Skin of body (tissue), 2 donors: Measurements from ENCODE around the gene AK6. TPM values are rescaled to one million over a fixed set of nuclear protein-coding genes. Genes with fewer than 3 reads are reported as not detected.
"Not testable (repeated sequence)": the region's sequence is repeated elsewhere in the genome, so short reads cannot be mapped to it uniquely, and the experiment has no call there.

Experiments used
- DNase-seq: peaks from one replicate; lab custom pipeline; 2025; lab: John Stamatoyannopoulos, UW
- total RNA-seq: library from RNA; depleted of rRNA; stranded (reverse); fragments of >200 nt; gene quantifications from one replicate; pipeline ENCODE4 v1.2.3, GENCODE V29; 2014

AK6 gene
- total RNA-seq, 1 donor from 2014 or later, result 28.1 TPM

DNA sequence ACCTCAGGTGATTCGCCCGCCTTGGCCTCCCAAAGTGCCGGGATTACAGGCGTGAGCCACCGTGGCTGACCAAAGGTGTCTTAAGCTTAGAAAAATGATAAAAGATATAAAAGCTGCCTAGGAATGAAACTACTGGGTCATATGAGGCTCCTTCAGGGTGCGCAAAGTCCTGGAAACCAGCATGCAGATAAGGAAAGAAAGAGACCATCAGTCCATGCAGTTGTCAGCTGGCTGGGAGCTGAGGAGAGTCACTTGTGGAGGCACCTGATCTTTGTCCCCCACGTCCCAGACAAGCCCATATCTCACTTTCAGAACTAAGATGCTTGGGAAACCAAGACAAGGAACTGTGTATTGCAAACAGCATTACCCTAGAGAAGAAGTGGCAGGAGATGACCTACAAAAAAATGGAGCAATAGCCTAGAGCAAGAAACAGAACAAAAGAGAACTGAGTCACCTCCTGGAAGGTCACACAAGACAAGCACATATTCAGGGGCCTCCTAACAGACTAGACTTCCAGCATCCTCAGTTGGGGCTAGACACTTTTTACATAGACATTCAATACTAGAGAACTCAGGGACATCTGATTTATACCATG is 33.9 kb downstream of the AK6 start:
- DNase-seq, result no peak

DNA sequence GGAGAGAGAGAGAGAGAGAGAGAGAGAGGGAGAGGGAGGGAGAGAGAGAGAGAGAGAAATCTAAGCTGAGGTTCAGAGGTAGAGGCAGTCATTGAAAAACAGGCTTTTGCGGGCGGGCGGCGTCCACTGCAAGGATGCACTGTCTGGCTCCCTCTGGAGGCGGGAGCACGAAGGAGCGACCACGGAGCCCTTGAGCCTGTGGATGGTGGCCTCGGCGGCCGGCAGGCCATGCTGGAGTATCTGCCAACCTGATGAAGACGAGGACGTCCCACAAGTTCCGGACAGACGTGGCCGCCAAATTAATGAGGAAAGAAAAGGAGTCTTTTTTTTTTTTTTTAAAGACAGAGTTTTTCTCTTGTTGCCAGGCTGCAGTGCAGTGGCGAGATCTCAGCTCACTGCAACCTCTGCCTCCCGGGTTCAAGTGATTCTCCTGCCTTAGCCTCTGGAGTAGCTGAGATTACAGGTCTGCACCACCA is 34.5 kb downstream of the AK6 start:
- no peak for DNase-seq

DNA sequence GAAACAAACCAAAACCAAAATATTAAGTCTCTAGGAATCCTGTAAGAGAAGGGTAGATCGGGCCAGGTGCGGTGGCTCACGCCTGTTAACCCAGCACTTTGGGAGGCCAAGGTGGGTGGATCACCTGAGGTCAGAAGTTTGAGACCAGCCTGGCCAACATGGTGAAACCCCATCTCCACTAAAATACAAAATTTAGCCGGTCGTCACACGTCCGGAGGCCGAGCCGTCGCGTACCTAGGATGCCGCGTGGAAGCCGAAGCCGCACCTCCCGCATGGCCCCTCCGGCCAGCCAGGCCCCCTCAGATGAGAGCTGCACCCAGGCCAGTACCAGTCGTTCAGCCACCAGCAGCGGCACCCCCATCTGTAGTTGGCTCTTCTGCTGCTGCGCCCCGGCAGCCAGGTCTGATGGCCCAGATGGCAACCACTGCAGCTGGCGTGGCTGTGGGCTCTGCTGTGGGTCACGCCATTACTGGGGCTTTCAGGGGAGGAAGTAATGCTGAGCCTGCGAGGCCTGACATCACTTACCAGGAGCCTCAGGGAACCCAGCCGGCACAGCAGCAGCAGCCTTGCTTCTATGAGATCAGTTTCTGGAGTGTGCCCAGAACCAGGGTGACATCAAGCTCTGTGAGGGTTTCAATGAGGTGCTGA is 35.5 kb downstream of the AK6 start:
- not testable (repeated sequence) for DNase-seq

DNA sequence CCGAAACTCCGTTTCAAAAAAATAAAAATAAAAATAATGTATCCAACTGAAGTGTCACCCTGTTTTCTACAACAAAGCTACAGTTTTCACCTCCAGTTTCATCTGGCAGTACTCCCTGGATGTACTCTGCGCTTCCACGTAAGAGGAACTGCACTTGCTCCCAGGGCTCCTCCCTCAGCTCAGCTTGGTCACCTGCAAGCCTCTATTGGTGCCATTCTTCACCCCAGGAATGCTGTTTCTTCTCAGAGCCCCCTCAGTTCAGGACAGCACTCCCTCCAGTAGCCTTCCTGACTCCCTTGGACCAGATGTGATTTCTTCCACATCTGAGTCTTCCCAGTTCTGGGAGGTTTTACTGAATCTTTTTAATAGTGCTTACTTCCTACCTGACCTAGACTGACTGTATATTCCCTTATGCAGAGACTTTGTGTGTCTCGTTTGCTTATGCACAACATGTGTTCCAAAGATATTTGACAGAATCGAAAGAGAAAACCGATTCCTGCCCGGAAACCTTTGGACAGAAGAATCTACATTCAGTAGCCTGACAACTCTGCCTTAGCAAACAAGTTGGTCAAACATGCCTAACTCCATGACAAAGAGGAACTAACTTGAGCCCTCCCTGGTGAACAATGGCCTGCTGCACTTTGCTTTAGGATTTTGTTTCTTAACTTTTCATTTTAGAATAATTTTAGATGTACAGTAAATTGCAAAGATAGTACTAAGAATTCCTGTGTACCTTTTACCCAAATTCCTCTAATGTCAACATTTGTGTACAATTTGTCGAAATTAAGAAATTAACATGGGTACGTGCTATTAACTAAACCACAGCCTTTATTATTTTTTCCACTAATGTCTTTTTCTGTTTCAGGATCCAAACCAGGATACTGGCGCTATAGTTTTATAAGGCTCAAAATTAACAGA is 37.5 kb downstream of the AK6 start:
- DNase-seq, result no peak

DNA sequence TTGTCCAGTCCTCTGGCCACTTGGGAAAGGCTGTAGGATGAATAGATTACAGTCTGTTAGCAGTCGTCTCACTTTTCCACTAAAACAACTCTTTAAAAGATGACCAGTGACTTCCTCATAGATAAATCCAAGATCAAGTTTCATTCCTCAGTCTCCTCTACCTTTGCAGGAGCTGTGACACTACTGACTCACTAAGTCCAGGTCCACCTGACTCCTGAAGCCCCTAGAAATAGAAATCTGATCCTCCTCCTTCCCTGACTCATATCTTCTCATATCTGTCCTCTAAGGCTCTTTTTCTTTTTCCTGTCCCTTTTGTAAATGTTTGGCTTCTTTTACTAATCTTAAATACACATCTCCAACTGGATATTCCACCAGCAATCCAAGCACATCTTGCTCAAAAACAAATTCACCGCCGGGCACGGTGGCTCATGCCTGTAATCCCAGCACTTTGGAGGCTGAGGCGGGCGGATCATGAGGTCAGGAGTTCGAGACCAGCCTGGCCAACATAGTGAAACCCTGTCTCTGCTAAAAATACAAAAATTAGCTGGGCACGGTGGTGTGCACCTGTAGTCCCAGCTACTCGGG is 39.3 kb downstream of the AK6 start:
- no peak for DNase-seq

DNA sequence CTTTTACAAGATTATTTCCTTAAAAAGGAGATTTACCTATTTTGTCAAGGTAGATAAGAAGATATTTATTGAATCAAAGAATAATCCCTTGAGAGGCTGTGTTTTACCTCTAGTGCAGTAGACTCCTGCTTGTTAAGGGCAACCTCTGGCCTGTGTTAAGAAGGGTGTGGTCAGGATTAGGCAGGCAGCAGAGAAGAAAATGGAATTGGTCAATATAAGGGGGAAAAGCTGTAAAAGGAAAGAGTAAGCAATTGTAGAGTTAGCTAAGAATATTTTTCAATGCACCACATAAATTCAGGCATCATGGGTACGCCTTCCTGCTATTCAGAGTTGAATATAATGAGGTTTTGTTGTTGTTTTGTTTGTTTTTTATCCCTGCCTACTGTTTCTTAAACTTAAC is 43.0 kb downstream of the AK6 start:
- no peak for DNase-seq

DNA sequence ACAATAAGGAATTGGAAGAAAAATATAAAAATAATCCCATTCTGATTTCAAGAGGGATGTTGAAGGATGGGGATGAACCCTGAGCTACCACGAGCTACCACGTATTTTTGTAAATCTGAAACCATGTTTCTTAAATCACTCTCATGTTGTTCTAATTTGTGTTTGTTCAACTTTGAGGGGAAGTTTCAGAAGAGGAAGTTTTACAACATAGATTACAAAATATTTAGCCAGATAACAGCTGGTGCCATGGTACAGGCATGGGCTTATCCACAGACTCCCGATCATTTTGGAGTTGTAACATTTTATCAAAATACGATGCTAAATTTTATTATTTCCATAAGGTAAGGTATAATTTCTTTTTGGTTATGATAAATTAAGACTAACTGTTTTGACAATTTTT is 51.9 kb downstream of the AK6 start:
- no peak for DNase-seq

DNA sequence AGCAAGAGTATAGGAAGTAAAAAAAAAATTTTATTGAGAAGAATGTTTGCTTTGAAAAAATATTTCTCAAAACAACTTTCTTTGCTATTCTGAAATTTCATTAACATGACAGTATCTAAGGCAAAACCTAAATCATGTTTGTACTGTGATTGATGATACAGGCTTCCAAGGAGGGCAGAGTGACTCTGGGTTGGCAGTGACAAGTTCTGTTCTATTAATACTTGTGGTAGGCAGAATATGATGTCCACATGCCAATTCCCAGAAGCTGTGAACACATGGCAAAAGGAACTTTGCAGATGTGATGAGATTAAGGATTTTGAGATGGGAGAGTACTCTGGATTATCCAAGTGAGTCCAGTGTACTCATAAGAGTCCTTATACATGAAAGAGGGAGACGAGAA is 53.3 kb downstream of the AK6 start:
- no peak for DNase-seq

DNA sequence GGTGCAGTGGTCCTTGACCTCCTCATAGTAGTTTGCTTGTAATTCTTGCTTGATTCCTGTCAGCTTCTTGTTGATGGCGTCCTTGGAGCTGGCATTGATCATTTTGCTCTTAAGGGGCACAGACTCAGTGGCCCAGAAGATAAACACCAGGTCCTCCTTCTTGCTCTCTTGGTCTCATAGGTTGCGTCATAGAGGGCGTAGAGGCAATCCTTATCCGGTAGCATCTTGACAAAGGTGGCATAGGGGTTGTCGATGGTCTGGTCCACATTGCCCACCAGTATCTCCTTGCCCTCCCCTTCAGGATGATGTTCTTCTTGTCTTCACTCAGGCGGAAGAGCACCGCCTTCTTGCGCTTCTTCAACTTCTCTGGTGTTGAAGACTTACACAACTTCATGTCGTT is 55.9 kb downstream of the AK6 start:
- DNase-seq, result no peak

DNA sequence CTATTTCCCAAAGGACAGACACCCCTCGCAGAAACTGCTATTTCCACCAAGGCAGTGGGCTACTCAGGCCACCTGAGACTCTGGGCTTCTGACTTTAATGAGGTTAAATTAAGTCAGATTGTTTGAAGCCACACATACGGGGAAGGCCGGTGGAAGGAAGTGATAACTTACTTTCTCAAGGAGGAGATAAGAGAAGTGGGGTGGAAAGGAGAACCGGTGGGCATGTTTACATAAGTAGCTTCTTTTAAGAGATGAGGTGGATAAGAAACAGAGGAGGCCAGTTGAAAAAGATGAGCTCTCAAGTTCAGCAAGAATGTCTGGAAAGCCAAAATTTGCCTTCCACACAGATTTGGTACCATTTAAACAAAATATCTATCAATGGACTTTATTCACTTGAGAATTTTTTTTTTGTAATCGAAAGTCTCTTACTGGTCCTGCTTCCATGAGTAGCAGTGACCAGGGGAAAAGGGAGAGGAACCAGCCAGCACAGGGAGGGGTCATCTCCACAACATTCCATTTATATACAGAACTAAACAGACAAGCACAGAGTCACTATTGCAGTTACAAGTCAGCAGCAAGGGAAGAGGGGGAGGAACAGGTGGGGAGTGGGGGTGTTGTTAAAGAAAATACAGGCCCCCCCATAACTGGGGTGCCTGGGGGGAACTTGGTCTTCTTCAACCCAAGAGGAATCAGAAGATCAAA is 56.7 kb downstream of the AK6 start:
- no peak for DNase-seq

DNA sequence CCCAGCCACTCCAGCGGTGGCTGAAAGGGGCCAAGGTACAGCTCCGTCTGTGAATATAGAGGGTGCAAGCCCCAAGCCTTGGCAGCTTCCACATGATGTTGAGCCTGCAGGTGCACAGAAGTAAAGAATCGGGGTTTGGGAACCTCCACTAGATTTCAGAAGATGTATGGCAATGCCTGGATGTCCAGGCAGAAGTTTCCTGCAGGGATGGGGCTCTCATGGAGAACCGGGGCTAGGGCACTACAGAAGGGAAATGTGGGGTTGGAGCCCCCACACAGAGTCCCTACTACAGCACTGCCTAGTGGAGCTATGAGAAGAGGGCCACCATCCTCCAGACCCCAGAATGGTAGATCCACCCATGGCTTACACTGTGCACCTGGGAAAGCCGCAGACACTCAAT is 59.9 kb downstream of the AK6 start:
- DNase-seq, result no peak

DNA sequence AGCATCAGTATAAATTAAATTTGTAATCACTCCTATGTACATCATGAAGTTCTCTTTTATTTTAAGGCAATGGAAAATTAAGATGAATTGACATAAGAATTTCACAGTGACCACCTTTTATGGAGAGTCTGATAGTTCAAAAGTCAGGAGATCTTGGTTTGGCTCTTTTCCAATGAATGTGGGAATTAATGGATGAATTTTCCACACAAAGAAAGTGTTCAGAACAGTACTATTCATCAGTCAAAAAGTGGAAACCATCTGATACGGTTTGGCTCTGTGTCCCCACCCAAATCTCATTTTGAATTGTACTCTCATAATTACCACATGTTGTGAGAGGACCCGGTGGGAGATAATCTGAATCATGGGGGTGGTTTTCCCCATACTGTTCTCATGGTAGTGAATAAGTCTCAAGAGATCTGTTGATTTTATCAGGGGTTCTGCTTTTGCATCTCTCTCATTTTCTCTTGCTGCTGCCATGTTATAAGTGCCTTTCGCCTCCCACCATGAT is 61.2 kb downstream of the AK6 start:
- no peak for DNase-seq

DNA sequence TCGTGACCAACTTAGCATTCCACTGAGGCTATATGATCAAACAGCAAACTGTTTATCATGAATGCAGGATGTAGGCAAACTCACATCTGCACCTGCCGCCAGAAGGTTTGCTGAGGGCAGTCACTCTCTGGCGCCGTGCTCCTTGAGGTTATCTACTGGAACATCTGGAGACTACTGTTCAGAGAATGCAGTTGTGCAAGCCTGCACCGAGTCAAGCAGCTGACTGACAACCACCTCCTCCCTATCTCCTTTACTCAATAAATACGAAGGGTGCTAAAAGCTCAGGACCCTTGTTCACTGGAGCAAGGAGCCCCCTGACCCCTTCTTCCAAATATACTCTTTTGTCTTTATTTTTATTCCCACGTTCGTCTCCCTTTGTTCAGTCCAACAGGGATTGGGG is 63.8 kb downstream of the AK6 start:
- DNase-seq, result no peak

Other genes with a start within 250 kb of the AK6 start
- gene CCNB1, start 202.4 kb downstream of the AK6 start, total RNA-seq, result 31.3 TPM
- 8.7 TPM for gene CENPH, start 179.9 kb downstream of the AK6 start, total RNA-seq
- gene CDK7, start 134.6 kb downstream of the AK6 start, total RNA-seq, result 49.8 TPM
- 7.0 TPM for gene CCDC125, start 36.7 kb downstream of the AK6 start, total RNA-seq
- 41.9 TPM for gene TAF9, start within 50 bp of the AK6 start, total RNA-seq
- gene RAD17, start 298 bp upstream of the AK6 start, total RNA-seq, result 21.3 TPM
- 5.5 TPM for gene MARVELD2, start 45.6 kb upstream of the AK6 start, total RNA-seq
- 22.6 TPM for gene OCLN, start 123.3 kb upstream of the AK6 start, total RNA-seq
- gene GTF2H2C, start 190.7 kb upstream of the AK6 start, total RNA-seq, result 42.5 TPM